Hematopoietic multipotent progenitor cell treated with erythropoietin and hydrocortisone succinate and interleukin-3 and kit ligand, for 17 days (in vitro differentiated cells): ENCODE data around the gene DNAJC19.

Experiments
- DNase-seq: peaks from one replicate; pipeline ENCODE4 v3.0.0-alpha.2; 2015; ENCODE audit warnings: low spot score

Gene DNAJC19

GRCh38 chr3:180961087-180961486 is 28.4 kb downstream of the DNAJC19 start:
- DNase-seq: no peak

GRCh38 chr3:180959691-180960090 is 29.8 kb downstream of the DNAJC19 start:
- no peak for DNase-seq

GRCh38 chr3:180947761-180948390 is 41.7 kb downstream of the DNAJC19 start:
- no peak for DNase-seq

GRCh38 chr3:180940826-180941225 is 48.7 kb downstream of the DNAJC19 start:
- no peak for DNase-seq

- no peak for DNase-seq
Measured at GRCh38 chr3:180934638-180935037, 54.9 kb downstream of the DNAJC19 start.
